CD4-positive, alpha-beta T cell treated with Interleukin-4 for 4 hours (primary cell): ENCODE results near the gene ALG13.
"Not testable (repeated sequence)": the region's sequence is repeated elsewhere in the genome, so short reads cannot be mapped to it uniquely, and the experiment has no call there.

ENCODE experiments used
- DNase-seq: peaks from one replicate; pipeline ENCODE4 v3.0.0-alpha.2; 2020

The ALG13 gene

GRCh38 chrX:111680988-111681779, at the start of gene ALG13:
TSS of gene ALG13 (plus strand) at chrX:111681170. CDS start at chrX:111681219, 49 bp downstream.
- peak; percentile 87 for DNase-seq

GRCh38 chrX:111634823-111635729, 45.9 kb upstream of the ALG13 start:
- DNase-seq = no peak

GRCh38 chrX:111641969-111642368, 39.0 kb upstream of the ALG13 start:
- DNase-seq = no peak

DNA sequence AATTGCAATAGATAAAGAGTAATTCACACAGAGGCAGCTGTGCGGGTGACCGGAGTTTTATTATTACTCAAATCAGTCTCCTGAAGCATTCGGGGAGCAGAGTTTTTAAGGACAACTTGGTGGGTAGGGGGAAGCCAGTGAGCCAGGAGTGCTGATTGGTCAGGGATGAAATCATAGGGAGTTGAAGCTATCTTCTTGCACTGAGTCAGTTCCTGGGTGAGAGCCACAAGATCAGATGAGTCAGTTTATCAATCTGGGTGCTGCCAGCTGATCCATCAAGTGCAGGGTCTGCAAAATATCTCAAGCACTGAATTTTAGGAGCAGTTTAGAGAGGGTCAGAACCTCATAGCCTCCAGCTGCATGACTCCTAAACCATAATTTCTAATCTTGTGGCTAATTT, 35.8 kb upstream of the ALG13 start:
- DNase-seq = not testable (repeated sequence)

DNA sequence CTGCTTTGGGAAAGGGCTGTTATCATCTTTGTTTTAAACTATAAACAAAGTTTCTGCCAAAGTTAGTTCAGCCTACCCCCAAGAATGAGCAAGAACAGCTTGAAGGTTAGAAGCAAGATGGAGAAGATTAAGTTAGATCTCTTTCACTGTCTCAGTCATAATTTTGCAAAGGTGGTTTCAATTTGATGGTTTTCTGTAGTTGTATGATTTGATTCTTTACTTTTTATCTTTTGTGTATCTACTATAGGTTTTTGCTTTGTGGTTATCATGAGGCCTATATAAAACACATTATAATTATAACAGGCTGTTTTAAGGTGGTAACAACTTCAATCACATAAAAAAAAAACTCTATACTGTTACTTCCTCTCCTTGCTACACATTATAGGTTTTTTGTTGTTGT, 35.4 kb upstream of the ALG13 start:
- no peak for DNase-seq

DNA sequence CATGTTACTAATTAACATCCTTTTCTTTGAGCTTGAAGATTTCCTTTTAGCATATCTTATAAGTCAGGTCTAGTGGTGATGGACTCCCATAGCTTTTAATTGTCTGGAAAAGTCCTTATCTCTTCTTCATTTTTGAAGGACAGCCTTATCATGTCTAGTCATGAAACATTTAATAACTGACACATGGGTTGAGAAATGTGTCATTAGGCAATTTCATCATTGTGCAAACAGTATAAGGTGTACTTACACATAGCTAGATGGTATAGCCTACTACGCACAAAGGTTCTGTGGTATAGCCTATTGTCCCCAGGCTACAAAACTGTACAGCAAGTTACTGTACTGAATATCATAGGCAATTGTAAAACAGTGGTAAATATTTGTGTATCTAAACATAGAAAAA, 34.5 kb upstream of the ALG13 start:
- DNase-seq = no peak

DNA sequence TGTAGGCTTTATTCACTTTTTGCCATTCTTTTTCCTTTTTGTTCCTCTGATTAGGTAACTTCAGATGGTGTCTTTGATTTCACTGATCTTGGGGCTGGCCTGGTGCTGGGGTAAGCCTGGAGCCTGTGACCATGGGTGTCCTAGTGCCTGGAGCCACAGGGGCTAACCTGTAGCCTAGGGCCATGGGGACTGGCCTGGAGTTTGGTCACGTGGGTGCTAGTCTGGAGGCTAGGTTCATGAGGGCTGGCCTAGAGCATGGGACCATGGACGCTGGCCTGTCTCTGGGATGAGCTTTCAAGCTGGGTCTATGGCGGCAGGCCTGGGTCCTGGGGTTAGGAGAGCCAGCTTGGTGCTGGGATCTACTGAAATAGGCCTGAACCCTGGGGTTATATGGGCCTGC, 32.2 kb upstream of the ALG13 start:
- no peak for DNase-seq

GRCh38 chrX:111649638-111650037, 31.3 kb upstream of the ALG13 start:
- DNase-seq = no peak

- DNase-seq = no peak
Measured at GRCh38 chrX:111650845-111651244, 30.1 kb upstream of the ALG13 start.

GRCh38 chrX:111652719-111653118, 28.3 kb upstream of the ALG13 start:
- no peak for DNase-seq

- DNase-seq = no peak
Measured at GRCh38 chrX:111661241-111661640, 19.7 kb upstream of the ALG13 start.

GRCh38 chrX:111662292-111662691, 18.7 kb upstream of the ALG13 start:
- no peak for DNase-seq

DNA sequence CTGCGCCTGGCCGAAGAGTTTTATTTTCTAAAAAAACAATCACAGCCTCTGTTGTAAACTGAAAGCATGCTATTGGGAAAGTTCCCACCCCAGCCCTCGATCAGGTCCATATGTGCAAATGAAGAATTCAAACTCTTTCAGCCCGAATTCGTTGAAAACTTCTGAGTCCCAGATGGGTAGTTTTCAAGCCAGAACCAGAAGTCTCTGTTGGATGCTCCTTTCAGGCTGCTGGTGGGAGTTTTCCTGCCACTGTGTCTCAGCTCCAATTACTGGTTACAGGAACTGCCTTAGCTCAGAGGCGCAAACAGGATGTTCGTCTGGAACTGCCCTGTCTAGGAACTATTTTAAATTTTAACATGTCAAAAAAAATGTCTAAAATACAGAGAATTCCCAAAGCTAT, 9.3 kb upstream of the ALG13 start:
- DNase-seq = no peak

DNA sequence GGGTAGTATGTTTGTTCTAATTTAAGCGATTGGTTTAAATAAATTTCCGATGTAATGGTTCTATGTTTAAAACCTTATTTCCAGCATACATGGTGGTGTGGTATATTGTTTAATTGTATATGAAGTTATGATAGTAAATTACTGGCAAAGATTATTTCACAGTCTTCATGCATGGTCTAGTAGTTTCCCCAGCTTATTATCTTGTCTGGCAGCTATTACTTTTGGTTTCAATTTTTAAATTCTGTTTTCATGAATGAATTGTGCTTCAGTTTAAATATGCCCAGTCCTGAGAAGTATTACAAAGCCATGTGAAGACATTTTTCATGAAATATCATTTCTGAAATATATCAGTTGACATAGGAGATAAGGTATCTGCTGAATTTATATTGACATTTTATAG, 6.3 kb downstream of the ALG13 start:
- DNase-seq = no peak

GRCh38 chrX:111695297-111695880, 14.4 kb downstream of the ALG13 start:
- DNase-seq = no peak

- no peak for DNase-seq
Measured at GRCh38 chrX:111719426-111720210, 38.6 kb downstream of the ALG13 start.

GRCh38 chrX:111728096-111728495, 47.1 kb downstream of the ALG13 start:
- no peak for DNase-seq

GRCh38 chrX:111731351-111731750, 50.4 kb downstream of the ALG13 start:
- no peak for DNase-seq

DNA sequence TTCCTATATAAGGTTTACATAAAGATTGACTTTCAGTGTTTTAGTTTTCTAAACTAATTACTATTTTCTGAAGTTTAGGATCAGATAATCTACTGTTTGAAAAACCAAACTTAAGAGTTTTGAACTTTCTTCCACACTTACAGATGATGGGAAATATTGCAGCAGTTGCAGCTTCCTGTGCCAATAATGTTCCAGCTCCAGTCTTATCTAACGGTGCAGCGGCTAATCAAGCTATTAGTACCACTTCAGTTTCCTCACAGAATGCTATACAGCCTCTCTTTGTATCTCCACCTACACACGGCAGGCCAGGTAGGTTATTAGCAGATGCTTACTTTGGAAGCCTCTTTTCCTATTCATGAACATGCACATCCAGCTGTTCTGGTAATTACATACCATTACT, 55.6 kb downstream of the ALG13 start:
- DNase-seq = no peak

DNA sequence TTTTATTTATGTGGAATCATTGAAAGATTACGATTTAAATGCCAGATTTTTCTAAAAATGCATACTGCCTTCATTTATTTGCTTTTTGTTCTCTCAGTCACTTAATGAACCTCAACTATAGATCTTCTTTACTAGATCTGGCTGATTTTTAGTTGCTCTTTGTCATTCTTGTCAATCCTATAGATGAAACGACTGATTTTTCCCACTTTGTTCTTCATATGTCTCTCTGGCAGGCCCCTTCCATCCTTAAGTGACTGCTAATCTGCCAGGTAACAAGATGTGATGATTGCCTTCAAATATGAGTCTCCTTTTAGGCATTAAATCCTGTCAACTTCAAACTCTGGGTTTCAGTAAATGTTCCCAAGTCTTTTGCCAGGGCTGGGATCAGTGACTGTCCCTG, 61.0 kb downstream of the ALG13 start:
- no peak for DNase-seq

GRCh38 chrX:111743316-111743715, 62.3 kb downstream of the ALG13 start:
- DNase-seq = no peak

GRCh38 chrX:111756486-111756885, 75.5 kb downstream of the ALG13 start:
- no peak for DNase-seq

DNA sequence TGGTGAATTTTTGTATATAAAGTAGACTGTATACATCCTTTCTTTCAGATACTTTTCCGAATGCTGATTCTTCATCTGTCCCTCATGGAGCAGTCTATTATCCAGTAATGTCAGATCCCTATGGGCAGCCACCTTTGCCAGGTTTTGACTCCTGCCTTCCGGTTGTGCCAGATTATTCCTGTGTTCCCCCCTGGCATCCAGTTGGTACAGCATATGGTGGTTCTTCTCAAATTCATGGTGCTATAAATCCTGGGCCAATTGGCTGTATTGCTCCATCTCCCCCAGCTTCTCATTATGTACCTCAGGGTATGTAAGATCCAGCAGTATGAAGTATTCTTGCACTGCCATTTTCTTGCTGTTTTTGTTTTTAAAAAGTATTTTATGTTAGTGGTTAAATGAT, 78.7 kb downstream of the ALG13 start:
- DNase-seq = no peak
